ENCODE results near the gene SCYL3. TPM values are rescaled to one million over a fixed set of nuclear protein-coding genes. Genes with fewer than 3 reads are reported as not detected.

SCYL3 gene
- total RNA-seq, 2 donors from 2014 or later = 6.4 to 6.5 TPM

DNA sequence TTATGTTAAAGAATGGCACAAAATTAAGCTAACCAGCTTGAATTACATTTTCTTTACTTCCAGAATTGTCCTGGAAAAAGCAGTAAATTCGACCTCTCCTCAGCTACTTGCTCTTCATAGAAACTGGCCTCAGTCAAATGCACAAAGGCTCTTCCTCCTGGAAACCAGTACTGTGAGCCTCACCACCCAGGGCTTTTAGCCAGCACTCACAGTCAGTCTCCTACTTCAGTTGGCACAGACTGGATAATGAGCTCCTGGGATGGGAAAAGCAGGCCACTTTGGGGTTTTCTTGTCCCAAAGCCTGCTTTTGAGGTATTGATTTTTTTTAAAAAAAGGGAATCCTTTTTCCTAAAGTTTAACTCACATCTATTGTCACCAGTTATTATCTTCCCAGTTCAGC is 40.4 kb downstream of the SCYL3 start:
- H3K4me1 ChIP-seq = no peaks in the 10 kb centered on the region
- peaks cover 43% of the 10 kb centered on the region for H3K36me3 ChIP-seq
- TF ChIP-seq, protein P1, sequence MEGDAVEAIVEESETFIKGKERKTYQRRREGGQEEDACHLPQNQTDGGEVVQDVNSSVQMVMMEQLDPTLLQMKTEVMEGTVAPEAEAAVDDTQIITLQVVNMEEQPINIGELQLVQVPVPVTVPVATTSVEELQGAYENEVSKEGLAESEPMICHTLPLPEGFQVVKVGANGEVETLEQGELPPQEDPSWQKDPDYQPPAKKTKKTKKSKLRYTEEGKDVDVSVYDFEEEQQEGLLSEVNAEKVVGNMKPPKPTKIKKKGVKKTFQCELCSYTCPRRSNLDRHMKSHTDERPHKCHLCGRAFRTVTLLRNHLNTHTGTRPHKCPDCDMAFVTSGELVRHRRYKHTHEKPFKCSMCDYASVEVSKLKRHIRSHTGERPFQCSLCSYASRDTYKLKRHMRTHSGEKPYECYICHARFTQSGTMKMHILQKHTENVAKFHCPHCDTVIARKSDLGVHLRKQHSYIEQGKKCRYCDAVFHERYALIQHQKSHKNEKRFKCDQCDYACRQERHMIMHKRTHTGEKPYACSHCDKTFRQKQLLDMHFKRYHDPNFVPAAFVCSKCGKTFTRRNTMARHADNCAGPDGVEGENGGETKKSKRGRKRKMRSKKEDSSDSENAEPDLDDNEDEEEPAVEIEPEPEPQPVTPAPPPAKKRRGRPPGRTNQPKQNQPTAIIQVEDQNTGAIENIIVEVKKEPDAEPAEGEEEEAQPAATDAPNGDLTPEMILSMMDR (IDR thresholded peaks at IDR 0.05) = no peak
- no peak overlapping the region for H3K27ac ChIP-seq
- no peak for DNase-seq (ENCODE audit: low spot score)
- H3K9me3 ChIP-seq = no peaks in the 10 kb centered on the region
- H3K4me3 ChIP-seq = no peak overlapping the region
- no peaks in the 10 kb centered on the region for H3K27me3 ChIP-seq

DNA sequence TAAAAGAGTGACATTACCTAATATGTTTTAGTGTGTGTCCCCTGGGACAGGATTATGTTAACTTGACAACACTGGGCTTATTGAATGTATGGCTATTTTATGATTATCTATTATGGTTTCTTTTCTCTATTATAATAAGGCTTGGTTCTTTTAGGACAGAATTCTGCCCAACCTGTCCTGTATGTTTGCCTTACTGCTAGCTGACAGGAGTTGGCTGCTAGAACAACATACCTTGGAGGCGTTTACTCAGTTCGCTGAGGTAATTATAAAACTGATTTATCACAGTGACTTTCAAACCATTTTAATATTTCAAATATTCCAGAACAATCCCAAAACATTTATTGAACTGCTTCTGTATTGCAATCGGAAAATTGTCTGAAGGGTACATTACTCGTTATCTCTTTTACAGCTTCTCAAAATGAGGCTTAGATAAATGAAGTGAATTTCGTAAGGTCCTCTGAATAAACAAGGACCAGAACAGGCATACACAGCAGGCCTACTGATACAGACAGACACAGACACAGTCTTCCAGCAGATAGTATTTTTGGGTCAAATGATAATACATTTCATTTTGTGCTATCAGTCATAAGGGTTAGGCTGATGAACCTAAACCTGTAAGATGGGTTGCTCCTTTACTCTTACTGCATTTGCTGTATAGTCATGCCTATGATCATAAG is 44.2 kb downstream of the SCYL3 start:
- H3K9me3 ChIP-seq = no peaks in the 10 kb centered on the region
- TF ChIP-seq, protein P1 (IDR thresholded peaks at IDR 0.05) = no peak
- no peaks in the 10 kb centered on the region for H3K4me1 ChIP-seq
- no peak for DNase-seq (ENCODE audit: low spot score)
- peaks cover 36% of the 10 kb centered on the region for H3K36me3 ChIP-seq
- H3K27me3 ChIP-seq = no peaks in the 10 kb centered on the region
- no peak overlapping the region for H3K4me3 ChIP-seq
- no peak overlapping the region for H3K27ac ChIP-seq

DNA sequence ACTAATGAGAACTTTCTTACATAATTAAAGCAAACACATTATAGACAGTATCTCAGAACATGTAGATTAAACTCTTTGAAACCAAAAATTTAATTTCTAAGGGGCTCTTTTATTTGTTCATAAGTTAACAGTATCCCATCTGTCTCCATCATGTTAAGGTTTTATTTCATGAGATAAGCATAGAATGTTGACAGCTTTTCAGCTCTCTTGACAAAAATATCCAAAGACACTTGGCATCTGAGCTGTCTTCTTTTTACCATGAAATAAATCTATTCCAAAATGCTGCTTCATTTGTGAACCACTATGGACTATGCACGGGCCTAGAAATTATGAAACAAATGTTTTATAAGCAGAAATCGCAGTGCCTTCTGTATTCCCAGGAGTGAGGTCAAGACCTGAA is 45.2 kb downstream of the SCYL3 start:
- DNase-seq (ENCODE audit: low spot score) = no peak
- no peaks in the 10 kb centered on the region for H3K9me3 ChIP-seq
- TF ChIP-seq, protein P1 (IDR thresholded peaks at IDR 0.05) = no peak
- H3K4me1 ChIP-seq = no peaks in the 10 kb centered on the region
- H3K36me3 ChIP-seq = peaks cover 26% of the 10 kb centered on the region
- no peak overlapping the region for H3K4me3 ChIP-seq
- no peak overlapping the region for H3K27ac ChIP-seq
- no peaks in the 10 kb centered on the region for H3K27me3 ChIP-seq

DNA sequence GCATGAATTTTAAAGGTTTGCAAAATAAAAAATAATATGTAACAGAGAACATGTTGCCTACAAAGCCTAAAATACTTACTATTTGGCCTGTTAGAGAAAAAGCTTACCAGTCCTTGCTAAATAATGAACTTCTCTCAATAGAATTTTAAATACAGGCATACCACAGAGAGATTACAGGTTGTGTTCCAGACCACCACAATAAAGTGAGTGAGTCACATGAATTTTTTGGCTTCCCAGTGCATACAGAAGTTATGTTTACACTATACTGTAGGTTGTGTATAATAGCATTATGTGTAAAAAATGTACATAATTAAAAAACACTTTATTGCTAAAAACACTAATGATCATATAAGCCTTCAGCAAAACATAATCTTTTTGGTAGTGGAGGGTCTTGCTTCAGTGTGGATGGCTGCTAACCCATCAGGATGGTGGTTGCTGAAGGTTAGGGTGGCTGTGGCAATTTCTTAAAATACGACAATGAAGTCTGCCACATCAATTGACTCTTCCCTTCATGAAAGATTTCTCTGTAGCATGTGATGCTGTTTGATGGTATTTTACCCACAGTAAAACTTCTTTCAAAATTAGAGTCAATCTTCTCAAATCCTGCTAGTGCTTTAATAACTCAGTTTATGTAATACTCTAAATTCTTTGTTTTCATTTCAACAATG is 48.6 kb downstream of the SCYL3 start:
- no peak for DNase-seq (ENCODE audit: low spot score)
- no peaks in the 10 kb centered on the region for H3K9me3 ChIP-seq
- peaks cover 7% of the 10 kb centered on the region for H3K36me3 ChIP-seq
- H3K27me3 ChIP-seq = no peaks in the 10 kb centered on the region
- H3K4me1 ChIP-seq = no peaks in the 10 kb centered on the region
- H3K27ac ChIP-seq = no peak overlapping the region
- TF ChIP-seq, protein P1 (IDR thresholded peaks at IDR 0.05) = no peak
- no peak overlapping the region for H3K4me3 ChIP-seq

DNA sequence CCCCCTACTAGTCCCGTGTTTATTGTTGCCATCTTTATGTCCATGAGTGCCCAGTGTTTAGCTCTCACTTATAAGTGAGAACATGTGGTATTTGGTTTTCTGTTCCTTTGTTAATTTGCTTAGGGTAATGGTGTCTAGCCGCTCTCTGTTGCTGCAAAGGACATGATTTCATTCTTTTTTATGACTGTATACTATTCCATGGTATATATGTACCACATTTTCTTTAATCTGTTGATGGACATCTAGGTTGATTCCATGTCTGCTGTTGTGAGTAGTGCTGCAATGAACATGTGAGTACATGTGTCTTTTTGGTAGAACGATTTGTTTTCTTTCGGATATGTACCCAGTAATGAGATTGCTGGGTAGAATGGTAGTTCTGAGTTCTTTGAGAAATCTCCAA is 54.8 kb downstream of the SCYL3 start:
- no peaks in the 10 kb centered on the region for H3K36me3 ChIP-seq
- TF ChIP-seq, protein P1 (IDR thresholded peaks at IDR 0.05) = no peak
- H3K27me3 ChIP-seq = no peaks in the 10 kb centered on the region

More for the DNA sequence above, 54.8 kb downstream of the SCYL3 start:
- Histone ChIP-seq H3K27ac (no peak overlapping the region), H3K4me3 (no peak overlapping the region), H3K9me3 (no peaks in the 10 kb centered on the region), H3K4me1 (no peaks in the 10 kb centered on the region)
- DNase-seq (ENCODE audit: low spot score) = no peak

Data from right atrium auricular region (tissue), 2 donors.